Mammary epithelial cell (primary cell): Measurements from ENCODE around the gene UNC93A.

Experiments used
- EZH2 ChIP-seq: IDR thresholded peaks from 2 replicates; pipeline ENCODE4 v1.6.1; 2012; ENCODE audit warnings: low read length, inconsistent platforms, borderline replicate concordance
- TF ChIP-seq, protein P1 (sequence below), 2 donors: IDR thresholded peaks in 1 of 2; conservative IDR thresholded peaks in 1 of 2; 2 replicates each; pipeline ENCODE4 v1.5.1; 2011 to 2012; ENCODE audit warnings: inconsistent platforms in 2 of 2, low read length in 2 of 2, mild to moderate bottlenecking in 2 of 2, control low read depth in 1 of 2, low read depth in 1 of 2; ENCODE audit not compliant: insufficient read depth in 1 of 2; ENCODE audit errors: extremely low read depth in 1 of 2

DNA sequence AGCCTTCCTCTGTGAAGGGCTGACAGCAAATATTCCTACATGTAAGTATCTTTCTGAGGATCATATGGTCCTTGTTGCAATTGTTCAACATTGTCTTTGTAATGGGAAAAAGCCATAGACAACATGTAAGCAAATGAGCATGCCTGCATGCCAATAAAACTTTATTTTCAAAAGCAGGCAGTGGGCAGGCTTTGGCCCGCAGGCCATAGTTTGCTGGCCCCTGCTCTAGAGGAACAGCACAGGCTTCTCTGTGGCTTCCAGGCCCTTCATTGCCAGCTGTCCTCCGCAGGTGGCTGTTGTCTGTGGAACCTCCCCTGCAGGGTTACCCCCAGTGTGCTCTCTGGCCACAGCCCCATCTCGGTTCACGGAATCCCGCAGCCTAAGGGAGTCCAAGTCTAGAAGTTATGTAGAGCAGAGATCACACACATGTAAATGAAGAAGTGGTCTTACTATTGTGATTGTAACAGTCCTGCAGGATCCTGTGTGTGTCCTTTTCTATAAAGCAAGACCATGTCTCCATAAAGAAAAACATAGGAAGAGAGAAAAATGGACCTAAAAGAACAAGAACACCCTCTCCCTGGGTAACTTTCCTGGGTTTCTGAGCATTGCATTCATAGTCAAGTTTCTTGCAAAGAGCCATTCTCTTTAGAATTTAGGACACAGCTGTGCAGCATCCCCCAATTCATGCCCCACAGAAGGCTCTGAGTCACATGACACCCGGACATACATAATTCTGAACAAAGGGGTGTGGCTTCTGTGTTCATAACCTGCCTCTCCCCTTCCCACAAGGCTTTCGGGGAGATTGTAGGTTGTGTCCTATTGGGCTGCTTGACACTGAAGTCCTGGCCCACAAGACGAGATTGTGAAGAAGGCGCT is 10.0 kb downstream of the UNC93A start:
- TF ChIP-seq, protein P1, sequence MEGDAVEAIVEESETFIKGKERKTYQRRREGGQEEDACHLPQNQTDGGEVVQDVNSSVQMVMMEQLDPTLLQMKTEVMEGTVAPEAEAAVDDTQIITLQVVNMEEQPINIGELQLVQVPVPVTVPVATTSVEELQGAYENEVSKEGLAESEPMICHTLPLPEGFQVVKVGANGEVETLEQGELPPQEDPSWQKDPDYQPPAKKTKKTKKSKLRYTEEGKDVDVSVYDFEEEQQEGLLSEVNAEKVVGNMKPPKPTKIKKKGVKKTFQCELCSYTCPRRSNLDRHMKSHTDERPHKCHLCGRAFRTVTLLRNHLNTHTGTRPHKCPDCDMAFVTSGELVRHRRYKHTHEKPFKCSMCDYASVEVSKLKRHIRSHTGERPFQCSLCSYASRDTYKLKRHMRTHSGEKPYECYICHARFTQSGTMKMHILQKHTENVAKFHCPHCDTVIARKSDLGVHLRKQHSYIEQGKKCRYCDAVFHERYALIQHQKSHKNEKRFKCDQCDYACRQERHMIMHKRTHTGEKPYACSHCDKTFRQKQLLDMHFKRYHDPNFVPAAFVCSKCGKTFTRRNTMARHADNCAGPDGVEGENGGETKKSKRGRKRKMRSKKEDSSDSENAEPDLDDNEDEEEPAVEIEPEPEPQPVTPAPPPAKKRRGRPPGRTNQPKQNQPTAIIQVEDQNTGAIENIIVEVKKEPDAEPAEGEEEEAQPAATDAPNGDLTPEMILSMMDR (conservative IDR thresholded peaks at IDR 0.05 in 1 of 2, IDR thresholded peaks at IDR 0.05 in 1 of 2; ENCODE audit: extremely low read depth in 1 of 2, insufficient read depth in 1 of 2, low read depth in 1 of 2, low read length in 2 of 2): no peak
- TF ChIP-seq EZH2: no peak
